Measurements from ENCODE around the gene STAC3. TPM values are rescaled to one million over a fixed set of nuclear protein-coding genes. Genes with fewer than 3 reads are reported as not detected.

STAC3 gene
- total and polyA plus RNA-seq, 2 of the 13 experiments (the other 11 are each of a cell fraction or from before 2014, with no cell fraction given), result 0.18 to 0.22 TPM

GRCh38 chr12:57236201-57236924, 14.6 kb downstream of the STAC3 start (continued):
- TF ChIP-seq PCBP1 (IDR thresholded peaks at IDR 0.05; ENCODE audit: borderline replicate concordance, low read depth, low read length) (0 out of 2 replicates have a peak, but pooled peaks have one; percentile 56), KDM2A (CRISPR knock-in tag; IDR thresholded peaks at IDR 0.05; ENCODE audit: borderline replicate concordance, low read depth) (peak; percentile 2; the same call in 1 of the 2 replicates)

GRCh38 chr12:57235728-57236131, 15.3 kb downstream of the STAC3 start:
- CTCF ChIA-PET (ENCODE audit: low intra/inter-chr PET ratio, low total read pairs), result interaction anchor here (1.1 to 11.7 kb wide), 2 partner anchors 11 to 22 kb away, joined by 3 to 308 read pairs; partner anchors contain the start of gene NXPH4
- intact Hi-C loops (cut with micrococcal nuclease; ENCODE audit: unreplicated experiment), result no loop called here
- no TSS peak for BruUV-seq (replicated peaks)
- H3K9ac ChIP-seq (ENCODE audit: insufficient read depth, low read depth, low read length), result no peak overlapping the region
- TF ChIP-seq ESRRA (CRISPR knock-in tag; IDR thresholded peaks at IDR 0.05; ENCODE audit: low read depth) (no peak), POLR2A (IDR thresholded peaks at IDR 0.05; ENCODE audit: insufficient read depth in 1 of 2, low read depth in 2 of 2, low read length in 2 of 2) (0 out of 4 replicates have a peak, but pooled peaks of 1 of the 2 experiments have one; percentile 17)
- H3K27ac ChIP-seq (ENCODE audit: extremely low read length, insufficient read depth, low read length), result no peak overlapping the region
- peaks cover 20 to 34% of the 10 kb centered on the region in 2 experiments for H3K36me3 ChIP-seq (replicated peaks in 1 of 2; ENCODE audit: control insufficient read depth in 1 of 2, insufficient read depth in 2 of 2, low read length in 2 of 2)
- ATAC-seq (no peak), FAIRE-seq (no peak), DNase-seq (ENCODE audit: low spot score) (no peak)
- POLR2A ChIA-PET, result interaction anchor here (1.3 to 1.4 kb wide), 2 partner anchors 11 to 105 kb away, joined by 3 read pairs; no protein-coding TSS in a partner anchor
- peaks cover 12% of the 10 kb centered on the region; the same call in 1 of the 2 replicates for H4K20me1 ChIP-seq (ENCODE audit: insufficient read depth, low read length)
- no peak overlapping the region for H2AFZ ChIP-seq (ENCODE audit: low read length)
- H3K79me2 ChIP-seq (ENCODE audit: insufficient read depth, low read length), result peaks cover 13% of the 10 kb centered on the region
- peaks cover 85% of the 10 kb centered on the region for H3K4me1 ChIP-seq (ENCODE audit: insufficient read depth, low read length)
- peaks cover 7 to 16% of the 10 kb centered on the region in 2 experiments; a peak in 4 of 5 replicates for H3K27me3 ChIP-seq (ENCODE audit: control insufficient read depth in 1 of 2, insufficient read depth in 2 of 2, low read length in 2 of 2)
- in situ Hi-C loops (cut with HindIII; ENCODE audit: extremely low pct_ligation_motif_present, low pct_unique_long_range_greater_than_20kb), result no loop called here
- no peak overlapping the region; the same call in 1 of the 2 replicates for H3K4me2 ChIP-seq (ENCODE audit: low read depth, low read length)
- no peaks in the 10 kb centered on the region for H3K9me3 ChIP-seq (ENCODE audit: low read length)
- WGBS (ENCODE audit: low lambda C conversion rate), result 94% methylated on average over 2 of the region's 8 CpGs
- H3K4me3 ChIP-seq (replicated peaks in 1 of 3; ENCODE audit: insufficient read depth in 1 of 3, low read depth in 2 of 3, low read length in 3 of 3), result peak overlapping the region in 1 of 3 experiments; percentile 37; a peak in 2 of 6 replicates
